Fibroblast of pulmonary artery (primary cell): ENCODE results near the gene MAN1C1.

ENCODE experiments used
- DNase-seq: peaks from one replicate; pipeline ENCODE4 v3.0.0-alpha.2; 2010; ENCODE audit warnings: low read depth
- H3K4me3 ChIP-seq: replicated peaks from 2 replicates; pipeline ENCODE4 v1.5.1; 2011; ENCODE audit warnings: low read depth, mild to moderate bottlenecking, control low read depth, low read length, moderate library complexity
- TF ChIP-seq, protein P1 (sequence below): IDR thresholded peaks from 2 replicates; pipeline ENCODE4 v1.5.1; 2011; ENCODE audit warnings: mild to moderate bottlenecking, control low read depth, low read length, inconsistent platforms; ENCODE audit errors: missing control alignments

The MAN1C1 gene

DNA sequence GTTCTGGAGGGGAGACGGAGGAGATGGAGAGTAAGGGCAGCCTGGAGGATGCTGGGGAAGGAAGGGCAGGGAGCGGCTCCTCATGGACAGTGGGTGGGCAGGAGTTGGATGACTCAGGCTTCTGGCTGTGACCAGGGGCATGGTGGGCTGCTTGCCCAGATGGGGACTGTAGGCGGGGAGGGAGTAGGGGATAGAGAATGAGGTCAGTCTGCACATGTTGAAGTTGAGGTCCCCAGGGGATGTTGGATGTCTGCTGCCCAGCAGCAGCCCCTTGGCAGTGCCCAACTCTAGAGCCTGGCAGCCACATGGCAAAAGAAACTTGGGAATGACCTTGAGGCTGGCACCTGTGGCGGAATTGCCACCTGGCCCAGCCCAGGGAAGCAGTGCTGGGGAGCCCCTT lies 189.8 kb downstream of the MAN1C1 start:
- H3K4me3 ChIP-seq = no peak overlapping the region
- DNase-seq = peak; percentile 49
- TF ChIP-seq, protein P1, sequence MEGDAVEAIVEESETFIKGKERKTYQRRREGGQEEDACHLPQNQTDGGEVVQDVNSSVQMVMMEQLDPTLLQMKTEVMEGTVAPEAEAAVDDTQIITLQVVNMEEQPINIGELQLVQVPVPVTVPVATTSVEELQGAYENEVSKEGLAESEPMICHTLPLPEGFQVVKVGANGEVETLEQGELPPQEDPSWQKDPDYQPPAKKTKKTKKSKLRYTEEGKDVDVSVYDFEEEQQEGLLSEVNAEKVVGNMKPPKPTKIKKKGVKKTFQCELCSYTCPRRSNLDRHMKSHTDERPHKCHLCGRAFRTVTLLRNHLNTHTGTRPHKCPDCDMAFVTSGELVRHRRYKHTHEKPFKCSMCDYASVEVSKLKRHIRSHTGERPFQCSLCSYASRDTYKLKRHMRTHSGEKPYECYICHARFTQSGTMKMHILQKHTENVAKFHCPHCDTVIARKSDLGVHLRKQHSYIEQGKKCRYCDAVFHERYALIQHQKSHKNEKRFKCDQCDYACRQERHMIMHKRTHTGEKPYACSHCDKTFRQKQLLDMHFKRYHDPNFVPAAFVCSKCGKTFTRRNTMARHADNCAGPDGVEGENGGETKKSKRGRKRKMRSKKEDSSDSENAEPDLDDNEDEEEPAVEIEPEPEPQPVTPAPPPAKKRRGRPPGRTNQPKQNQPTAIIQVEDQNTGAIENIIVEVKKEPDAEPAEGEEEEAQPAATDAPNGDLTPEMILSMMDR = no peak

DNA sequence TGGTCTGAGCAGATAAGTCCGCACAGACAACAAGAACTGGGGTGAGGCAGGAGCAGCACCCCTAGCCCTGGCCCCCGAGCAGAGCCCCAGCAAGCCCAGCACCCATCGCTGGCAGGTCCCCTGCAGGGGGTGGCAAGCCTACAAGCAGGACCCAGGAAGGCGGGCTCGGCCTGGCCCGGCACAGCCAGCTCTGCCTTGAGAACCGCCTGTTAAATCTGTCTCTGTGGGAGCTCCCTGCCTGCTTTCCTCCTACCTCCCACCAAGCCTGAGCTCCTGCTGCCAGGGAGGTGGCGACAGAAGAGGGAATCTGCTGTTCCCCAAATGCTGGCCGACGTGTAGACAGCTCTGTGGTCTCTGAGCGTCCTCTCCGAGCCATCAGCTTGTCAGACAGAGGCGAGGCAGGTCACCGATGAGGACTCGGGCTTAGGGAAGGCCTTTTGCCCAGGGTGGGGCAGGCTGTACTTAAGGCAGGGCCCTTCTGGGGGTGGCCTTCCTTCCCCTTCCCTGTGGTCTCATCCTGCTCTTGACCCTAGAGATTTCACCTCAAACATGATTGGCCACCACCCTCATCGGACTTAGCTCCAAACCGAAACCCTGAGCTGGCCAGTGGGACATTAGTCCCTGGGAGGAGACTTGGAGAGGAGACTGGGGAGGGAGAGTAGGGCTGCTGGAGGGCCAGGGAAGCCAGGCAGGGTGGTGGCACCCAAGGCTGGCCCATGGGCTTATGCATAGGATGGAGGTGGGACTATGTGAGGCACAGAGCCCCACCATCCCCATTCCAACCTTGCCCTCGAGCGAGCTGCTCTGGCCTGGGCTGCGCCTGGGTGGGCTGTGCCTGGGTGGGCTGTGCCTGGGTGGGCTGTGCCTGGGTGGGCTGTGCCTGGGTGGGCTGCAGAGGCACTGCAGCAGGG lies 191.1 kb downstream of the MAN1C1 start:
- no peak overlapping the region for H3K4me3 ChIP-seq
- TF ChIP-seq, protein P1 = no peak
- DNase-seq = no peak

DNA sequence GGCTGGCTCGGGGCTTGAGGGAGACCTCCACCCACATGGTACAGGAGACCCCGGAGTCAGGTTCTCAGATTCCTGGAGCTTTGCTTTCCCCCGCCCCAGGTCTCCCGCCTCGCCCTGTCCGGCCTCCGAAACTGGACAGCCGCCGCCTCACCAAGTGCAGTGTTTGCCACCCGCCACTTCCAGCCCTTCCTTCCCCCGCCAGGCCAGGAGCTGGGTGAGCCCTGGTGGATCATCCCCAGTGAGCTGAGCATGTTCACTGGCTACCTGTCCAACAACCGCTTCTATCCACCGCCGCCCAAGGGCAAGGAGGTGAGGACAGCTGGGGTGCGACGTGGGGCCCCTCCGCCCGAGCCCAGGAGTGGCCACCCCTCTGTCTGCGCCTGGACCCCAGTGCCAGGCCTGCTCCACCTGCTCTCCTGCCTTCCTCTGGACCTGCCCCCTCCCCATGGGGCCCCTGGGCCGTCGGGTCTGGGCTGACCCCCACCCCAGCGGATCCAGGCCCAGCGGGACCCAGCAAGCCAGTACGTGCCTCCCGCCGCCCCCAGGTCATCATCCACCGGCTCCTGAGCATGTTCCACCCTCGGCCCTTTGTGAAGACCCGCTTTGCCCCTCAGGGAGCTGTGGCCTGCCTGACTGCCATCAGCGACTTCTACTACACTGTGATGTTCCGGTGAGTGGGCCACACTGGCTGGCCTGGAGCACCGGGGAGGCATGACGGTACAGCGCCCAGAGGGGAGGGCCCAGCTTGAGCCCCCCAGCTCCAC lies 192.1 kb downstream of the MAN1C1 start:
- no peak overlapping the region for H3K4me3 ChIP-seq
- DNase-seq = no peak
- TF ChIP-seq, protein P1 = no peak

DNA sequence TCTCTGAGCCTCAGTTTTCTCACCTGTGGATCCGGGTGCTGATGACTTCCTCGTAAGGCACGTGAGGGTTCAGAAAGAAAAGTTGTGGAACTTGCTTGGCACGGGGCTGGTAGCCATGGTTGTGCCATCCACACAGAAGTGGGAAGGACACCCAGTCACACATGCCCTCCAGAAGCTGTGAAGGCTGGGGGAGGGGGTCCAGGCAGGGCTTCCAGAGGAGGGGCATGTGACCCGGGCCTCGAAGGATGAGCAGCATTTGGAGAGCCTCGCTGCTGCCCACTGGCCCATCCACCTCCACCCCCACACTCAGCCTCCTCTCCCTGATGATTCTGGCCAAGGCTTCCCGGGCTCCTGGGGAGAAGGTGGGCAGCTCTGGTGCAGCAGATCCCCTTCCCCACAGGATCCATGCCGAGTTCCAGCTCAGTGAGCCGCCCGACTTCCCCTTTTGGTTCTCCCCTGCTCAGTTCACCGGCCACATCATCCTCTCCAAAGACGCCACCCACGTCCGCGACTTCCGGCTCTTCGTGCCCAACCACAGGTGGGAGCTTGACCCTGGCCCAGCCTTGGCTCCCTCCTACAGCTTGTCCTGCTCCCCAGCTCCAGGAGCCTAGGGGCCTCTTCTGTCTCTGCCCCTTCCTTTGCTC lies 192.8 kb downstream of the MAN1C1 start:
- DNase-seq = no peak
- TF ChIP-seq, protein P1 = no peak
- H3K4me3 ChIP-seq = no peak overlapping the region

DNA sequence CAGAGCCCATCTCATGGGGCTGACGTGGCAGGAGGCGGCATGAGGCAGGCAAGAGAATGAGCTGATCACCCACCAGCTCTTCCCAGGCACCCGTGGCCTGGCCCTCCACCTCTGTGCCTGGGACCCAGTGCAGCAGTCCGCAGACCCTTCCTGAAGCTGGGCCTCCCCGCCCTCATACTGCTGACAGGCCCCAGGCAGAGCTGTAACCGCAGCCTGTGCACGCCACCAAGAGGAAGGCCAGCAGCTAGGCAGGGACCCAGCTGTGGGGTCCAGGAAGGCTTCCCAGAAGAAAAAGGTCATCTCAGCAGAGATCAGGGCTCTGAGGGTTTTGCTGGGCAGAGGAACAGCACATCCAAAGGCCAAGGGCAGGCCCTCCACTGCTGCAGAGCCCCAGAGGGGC lies 193.3 kb downstream of the MAN1C1 start:
- H3K4me3 ChIP-seq = no peak overlapping the region
- TF ChIP-seq, protein P1 = no peak
- DNase-seq = no peak

DNA sequence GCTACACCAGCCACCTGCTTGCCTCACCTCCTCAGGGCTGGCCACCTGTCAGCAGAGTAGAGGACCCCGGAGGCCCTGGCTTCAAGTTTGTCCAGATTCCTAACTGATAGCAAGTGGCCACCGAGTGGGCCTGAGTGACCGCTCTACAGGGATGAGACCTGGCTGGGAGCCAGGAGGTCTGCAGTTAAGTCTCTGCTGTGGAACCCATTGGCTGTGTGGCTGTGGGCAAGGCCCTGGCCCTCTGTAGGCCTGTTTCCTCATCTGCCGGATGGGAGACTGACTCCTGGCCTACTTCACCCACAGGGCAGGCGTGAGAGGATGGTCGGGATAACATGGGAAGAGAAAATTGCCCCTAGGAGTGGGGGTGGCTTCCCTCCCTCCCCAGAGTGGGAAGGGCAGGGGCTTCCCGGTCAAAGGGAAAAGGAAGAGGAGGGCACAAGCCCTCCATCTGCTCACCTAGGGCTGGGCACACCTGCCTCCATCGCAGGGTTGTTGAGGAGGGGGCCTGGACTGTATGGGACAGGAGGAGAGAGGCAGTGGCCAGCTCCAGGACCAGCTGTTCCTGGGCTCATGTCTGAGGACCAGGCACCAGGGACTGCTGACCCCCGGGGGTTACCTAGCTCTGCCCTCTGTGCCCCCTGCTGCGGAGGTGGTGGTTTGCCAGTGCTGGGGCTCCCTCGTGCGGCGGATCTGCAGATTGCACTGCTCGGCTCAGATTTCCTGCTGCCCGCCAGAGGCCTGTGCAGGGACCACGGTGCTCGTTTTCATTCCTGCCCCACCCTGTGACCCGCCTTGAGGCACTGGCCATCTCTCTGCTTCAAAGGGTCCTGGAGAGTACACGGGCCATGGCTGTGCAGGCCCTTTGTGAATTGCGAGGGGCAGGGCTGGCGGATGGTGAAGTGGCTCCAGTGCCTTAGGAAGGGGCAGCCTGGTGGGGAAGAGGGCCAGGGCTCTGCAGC lies 194.0 kb downstream of the MAN1C1 start:
- H3K4me3 ChIP-seq = no peak overlapping the region
- TF ChIP-seq, protein P1 = peak; percentile 89
- DNase-seq = peak; percentile 52
